HG03097 (cell line): Measurements from ENCODE around the gene SIX3.

Experiments used
- ATAC-seq: cut with Tn5 transposase; IDR thresholded peaks from one replicate; pipeline ENCODE4 v1.9.1; 2021; ENCODE audit not compliant: unreplicated experiment, low FRiP score

The SIX3 gene

GRCh38 chr2:44942304-44943030 lies 965 bp downstream of the SIX3 start:
- ATAC-seq, result no peak

GRCh38 chr2:44943031-44943692 lies 1.7 kb downstream of the SIX3 start:
- ATAC-seq, result no peak

DNA sequence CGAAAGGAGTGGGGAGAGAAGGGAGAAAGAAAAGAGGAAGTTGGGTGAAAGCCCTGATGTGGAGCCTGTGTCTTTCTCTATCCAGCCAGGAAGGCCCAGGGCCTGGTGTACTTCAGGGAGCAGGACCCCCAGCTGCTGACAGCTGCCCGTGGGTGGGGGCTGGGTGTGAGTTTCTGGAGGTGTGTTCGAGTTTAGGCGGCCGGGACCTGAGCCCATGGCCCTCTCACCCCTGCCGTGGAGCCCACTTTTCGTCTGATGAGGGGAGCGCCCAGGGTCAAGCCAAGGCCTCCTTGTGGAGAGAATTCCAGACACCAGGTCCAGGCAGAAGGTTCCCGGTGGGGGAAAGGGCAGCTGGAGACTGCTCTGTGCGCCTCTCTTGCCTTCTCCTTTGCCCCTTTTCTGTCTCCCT lies 2.2 kb downstream of the SIX3 start:
- no peak for ATAC-seq

- no peak for ATAC-seq
Measured at GRCh38 chr2:44944102-44944951, 2.8 kb downstream of the SIX3 start.

DNA sequence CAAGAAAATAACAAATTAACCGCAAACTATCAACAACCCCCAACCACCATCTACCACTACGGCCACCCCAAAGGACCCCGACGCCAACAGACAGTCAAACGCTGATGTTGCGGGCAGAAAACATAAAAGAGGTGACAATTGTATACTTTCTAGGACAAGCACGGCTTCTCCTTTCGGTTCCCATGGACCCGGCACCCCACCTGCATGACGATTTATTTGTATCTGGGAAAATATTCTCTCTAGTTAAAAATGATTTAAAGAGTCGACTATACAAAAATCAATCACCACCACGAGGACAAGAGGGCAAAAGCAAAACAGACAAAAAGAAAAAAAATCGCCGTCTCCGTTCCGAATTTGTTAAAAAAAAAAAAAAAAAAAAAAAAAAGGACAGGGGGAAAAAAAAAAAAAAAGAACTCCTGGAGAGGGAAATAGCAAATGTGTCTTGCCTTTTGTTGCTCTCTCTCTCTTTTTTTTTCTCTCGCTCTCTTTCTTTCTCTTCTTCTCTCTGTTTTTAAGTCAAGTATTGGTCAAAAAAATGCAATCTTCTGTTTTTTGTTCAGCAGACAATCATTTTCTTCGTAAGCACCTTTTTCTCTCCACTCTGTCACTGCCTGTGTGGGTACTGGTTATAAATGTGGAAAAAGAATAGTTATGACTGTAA lies 3.6 kb downstream of the SIX3 start:
- ATAC-seq, result no peak

DNA sequence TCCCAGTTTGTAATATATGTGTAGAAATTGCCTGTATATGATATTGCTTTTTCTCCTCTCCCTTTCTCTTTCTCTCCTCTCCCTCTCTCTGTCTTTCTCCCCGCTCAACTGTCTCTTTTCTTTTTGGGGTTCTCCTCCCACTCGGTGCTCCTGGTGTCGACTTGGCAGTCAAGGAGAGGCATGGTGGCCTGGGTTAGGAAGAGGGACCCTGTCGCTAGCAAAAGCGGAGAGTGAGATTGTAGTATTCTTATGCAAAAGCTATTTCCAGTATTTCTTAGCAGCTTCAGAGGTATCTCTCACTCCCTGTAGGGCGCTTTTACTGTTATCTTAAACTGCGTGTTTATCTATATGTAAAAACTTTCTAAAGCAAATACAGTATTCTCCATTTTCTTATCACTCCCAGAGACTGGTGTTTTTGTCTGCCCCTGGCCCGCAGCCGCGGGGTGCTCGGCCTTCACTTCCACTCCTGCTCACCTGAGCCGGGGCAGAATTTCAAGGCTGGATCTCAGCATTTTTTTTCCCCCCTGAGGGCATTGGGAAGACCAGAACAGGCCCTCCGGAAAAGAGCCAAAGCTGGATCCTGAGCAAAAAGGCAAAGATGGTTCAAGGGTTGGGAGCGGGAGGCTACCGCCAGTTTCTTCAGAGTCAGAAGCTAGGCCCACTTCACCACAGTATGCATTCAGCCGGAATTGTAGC lies 4.3 kb downstream of the SIX3 start:
- ATAC-seq, result no peak

- ATAC-seq, result no peak
Measured at GRCh38 chr2:44946372-44947027, 5.0 kb downstream of the SIX3 start.

DNA sequence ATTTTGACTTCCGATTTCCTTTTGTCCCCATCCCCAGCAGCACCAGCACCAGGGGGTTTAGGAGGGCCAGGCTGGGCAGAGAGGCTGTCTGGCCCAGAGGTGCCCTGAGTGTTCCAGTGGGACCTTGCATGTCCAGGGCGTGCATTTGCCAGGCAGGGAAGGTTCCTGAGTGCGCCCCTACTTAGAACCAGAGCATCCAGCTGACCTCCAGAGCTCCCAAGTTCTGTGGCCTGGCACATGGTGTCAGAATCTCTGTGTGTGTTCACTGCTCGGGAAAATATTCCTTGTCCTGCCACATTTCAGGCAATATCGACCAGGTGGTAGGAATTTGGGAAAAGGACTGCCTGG lies 5.5 kb downstream of the SIX3 start:
- ATAC-seq, result no peak

DNA sequence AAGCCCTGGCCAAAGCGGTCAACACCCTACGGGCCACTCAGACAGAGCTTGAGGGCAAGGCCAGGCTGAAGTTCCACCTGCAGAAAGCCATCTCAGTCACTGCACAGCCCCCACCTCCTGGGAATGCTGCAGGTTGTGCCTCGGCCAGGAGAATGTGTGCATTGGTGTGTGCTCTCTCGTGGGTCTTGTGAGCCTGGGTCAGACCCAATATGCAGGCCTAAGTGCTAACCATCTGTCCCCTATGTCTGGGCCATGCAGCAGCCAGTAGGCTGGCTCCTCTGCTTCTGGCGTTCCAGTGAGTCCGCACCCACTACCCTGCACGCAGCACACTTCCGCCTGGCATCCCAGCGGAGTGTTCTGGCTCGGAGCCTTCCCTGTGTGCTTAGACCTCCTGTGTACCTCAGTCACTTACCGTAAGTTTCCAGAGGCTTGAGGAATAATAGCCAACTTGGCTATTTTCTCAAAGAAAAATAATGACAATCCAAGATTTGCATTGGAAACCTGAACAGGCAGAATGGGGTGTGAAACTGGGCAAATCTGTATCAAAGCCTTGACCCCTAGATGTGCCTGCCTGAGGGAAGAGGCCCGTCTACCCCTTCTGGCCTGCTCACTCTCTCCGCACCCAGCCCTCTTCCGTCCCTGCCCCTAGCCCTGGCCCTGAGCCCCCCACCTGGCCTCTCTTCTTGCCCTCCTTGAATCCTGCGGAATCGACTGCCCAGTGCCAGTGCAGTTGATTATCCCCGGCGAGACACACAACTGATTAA lies 7.2 kb downstream of the SIX3 start:
- ATAC-seq, result no peak

GRCh38 chr2:44949329-44950151 lies 8.0 kb downstream of the SIX3 start:
- ATAC-seq, result no peak

- no peak for ATAC-seq
Measured at GRCh38 chr2:44950646-44951045, 9.1 kb downstream of the SIX3 start.

GRCh38 chr2:44951124-44951523 lies 9.6 kb downstream of the SIX3 start:
- no peak for ATAC-seq

DNA sequence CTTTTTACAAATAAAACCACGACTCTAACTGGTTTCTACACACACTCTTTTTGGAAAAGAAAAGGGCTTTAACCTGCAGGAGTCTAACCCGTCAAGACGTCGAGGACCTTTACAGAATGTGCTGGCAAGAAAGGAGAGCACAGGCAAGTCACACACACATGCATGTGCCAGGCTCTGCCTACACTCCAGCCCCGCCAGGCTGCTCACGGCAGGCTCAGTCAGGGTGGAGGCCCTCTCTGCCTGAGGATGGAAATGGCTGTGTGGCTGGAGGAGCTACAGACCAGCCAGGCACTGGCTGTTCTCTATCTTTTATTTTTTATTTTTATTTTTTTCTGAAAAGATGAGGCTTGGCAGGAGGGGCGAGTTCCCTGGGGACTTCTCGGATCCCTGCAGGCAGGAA lies 10.2 kb downstream of the SIX3 start:
- no peak for ATAC-seq

- ATAC-seq, result no peak
Measured at GRCh38 chr2:44952143-44952805, 10.8 kb downstream of the SIX3 start.

- no peak for ATAC-seq
Measured at GRCh38 chr2:44952806-44953498, 11.4 kb downstream of the SIX3 start.

DNA sequence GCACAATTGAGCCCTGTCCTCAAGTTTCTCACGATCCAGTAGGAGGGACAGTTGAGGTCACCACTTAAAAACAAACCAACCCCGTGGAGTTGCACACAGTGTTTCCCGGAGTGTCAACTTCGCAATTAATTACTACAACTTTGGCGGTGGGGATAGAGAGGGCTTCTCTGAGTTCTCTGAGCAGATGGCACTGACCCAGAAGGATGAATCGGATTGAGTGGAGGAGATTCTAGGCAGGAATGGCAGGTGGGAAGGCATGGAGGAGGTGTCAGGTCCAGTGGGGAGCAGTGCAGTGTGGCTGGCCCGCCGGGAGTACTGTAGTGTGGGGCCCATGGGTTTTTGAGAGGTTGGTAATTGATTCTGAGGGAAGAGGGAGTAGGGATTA lies 12.0 kb downstream of the SIX3 start:
- ATAC-seq, result no peak

- no peak for ATAC-seq
Measured at GRCh38 chr2:44954447-44954888, 13.0 kb downstream of the SIX3 start.
